OCI-LY3 (cell line): ENCODE results near the gene EGFLAM.

Experiments used
- CTCF ChIP-seq: fragments of 200-600, 300-600 bp; sonication (generic); IDR thresholded peaks from 2 replicates; pipeline ENCODE4 v1.5.1; 2014; ENCODE audit warnings: antibody characterized with exemption, low read length, low read depth
- EZH2phosphoT487 ChIP-seq: fragments of 200-600 bp; shearing (Covaris generic); IDR thresholded peaks from 2 replicates; pipeline ENCODE4 v1.6.1; 2018; ENCODE audit warnings: antibody characterized with exemption, mixed run types, low read depth

DNA sequence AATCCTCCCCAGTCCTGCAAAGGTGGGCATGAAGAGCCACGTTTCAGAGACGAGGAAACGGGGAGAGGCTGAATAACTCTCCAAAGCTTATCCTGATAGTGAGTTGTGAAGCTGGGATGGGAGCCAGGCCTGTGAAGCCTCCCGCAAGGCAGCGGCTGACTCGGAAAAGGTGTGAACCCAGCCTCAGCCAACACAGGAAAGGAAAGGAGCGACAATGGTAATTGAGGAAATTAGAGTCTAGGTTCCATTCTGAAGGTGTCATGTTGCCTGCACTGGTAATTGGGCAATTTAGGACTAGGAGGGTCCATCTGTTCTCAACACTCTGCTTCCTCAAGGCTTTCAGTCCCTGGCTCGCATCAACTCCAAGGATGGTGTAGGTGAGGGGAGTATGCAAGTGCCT is 214.6 kb downstream of the EGFLAM start:
- no peak for TF ChIP-seq CTCF
- TF ChIP-seq EZH2phosphoT487, result no peak
